ENCODE results near the gene PGC.

DNA sequence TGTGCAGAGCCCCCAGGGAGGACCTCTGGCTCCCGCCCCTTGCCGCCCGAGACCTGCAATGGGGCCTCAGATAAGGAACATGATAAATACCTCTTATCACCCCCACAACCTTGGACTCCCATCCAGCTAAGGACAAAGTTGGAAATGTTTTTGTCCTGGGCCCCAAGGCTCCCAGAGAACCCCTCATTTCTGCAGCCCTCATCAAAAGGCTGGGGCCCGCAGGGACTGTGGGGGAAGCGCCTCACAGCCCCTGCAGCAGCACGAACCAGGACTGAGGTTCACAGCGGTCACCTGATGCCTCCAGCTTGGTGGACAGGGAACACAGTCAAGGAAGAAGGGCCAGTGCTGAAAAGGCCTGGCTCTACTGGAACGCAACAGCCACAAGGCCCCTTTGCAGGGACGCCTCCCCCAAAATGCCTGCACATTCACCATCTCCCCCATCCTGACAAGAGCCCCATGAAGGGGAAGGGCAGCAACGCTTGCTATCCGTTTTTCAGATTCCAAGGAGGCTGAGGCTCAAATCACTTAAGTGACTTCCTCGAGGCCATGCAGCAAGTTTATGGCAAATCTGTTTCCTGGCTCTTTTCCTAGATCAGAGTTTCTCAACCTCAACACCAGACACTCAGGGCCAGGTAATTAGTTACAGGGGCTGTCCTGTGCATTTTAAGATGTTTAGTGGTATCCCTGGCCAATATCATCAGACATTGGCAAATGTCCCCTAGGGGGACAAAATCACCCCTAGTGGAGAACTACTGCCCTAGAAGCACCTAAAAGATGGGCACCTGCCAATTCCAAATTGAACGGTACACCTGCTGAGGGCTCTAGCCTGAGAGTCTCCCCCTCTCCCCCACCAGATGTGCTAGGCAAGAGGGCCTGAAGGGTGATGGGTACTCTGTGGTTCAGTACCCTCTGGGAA, 22.4 kb downstream of the PGC start:
- TF ChIP-seq CTCF (IDR thresholded peaks at IDR 0.05; ENCODE audit: extremely low read depth in 1 of 2, insufficient read depth in 1 of 2, low read depth in 1 of 2, low read length in 2 of 2) (no peak), POLR2A (IDR thresholded peaks at IDR 0.05; ENCODE audit: low read depth, low read length) (no peak), POLR2AphosphoS5 (IDR thresholded peaks at IDR 0.05; ENCODE audit: insufficient read depth, low read depth, low read length) (no peak)

All from endothelial cell of umbilical vein (primary cell).